ENCODE data around the gene C2CD3.
"Not testable (repeated sequence)": the region's sequence is repeated elsewhere in the genome, so short reads cannot be mapped to it uniquely, and the experiment has no call there.

The C2CD3 gene

GRCh38 chr11:74162681-74163467, 7.9 kb downstream of the C2CD3 start:
- DNase-seq: no peak

GRCh38 chr11:74159642-74160041, 11.2 kb downstream of the C2CD3 start:
- DNase-seq: no peak

- DNase-seq: no peak
These were observed 13.6 kb downstream of the C2CD3 start for GRCh38 chr11:74157169-74157568.

- no peak for DNase-seq
These were observed 16.1 kb downstream of the C2CD3 start for GRCh38 chr11:74154620-74155281.

- no peak for DNase-seq
These were observed 17.6 kb downstream of the C2CD3 start for GRCh38 chr11:74153224-74153623.

- DNase-seq: no peak
These were observed 23.4 kb downstream of the C2CD3 start for GRCh38 chr11:74147199-74147929.

GRCh38 chr11:74144592-74144991, 26.2 kb downstream of the C2CD3 start:
- DNase-seq: no peak

GRCh38 chr11:74142624-74143023, 28.2 kb downstream of the C2CD3 start:
- DNase-seq: no peak

GRCh38 chr11:74141908-74142307, 28.9 kb downstream of the C2CD3 start:
- no peak for DNase-seq

- DNase-seq: no peak
These were observed 29.5 kb downstream of the C2CD3 start for GRCh38 chr11:74141241-74141695.

- not testable (repeated sequence) for DNase-seq
These were observed 30.8 kb downstream of the C2CD3 start for GRCh38 chr11:74139919-74140431.

- no peak for DNase-seq
These were observed 31.5 kb downstream of the C2CD3 start for GRCh38 chr11:74139151-74139918.

- no peak for DNase-seq
These were observed 32.2 kb downstream of the C2CD3 start for GRCh38 chr11:74138572-74138971.

- no peak for DNase-seq
These were observed 32.8 kb downstream of the C2CD3 start for GRCh38 chr11:74138021-74138420.

GRCh38 chr11:74135127-74135840, 35.5 kb downstream of the C2CD3 start:
- no peak for DNase-seq

- DNase-seq: no peak
These were observed 36.1 kb downstream of the C2CD3 start for GRCh38 chr11:74134661-74135060.

- no peak for DNase-seq
These were observed 37.4 kb downstream of the C2CD3 start for GRCh38 chr11:74133436-74133835.

GRCh38 chr11:74132833-74133232, 38.0 kb downstream of the C2CD3 start:
- DNase-seq: no peak

GRCh38 chr11:74129121-74129520, 41.7 kb downstream of the C2CD3 start:
- not testable (repeated sequence) for DNase-seq

- DNase-seq: no peak
These were observed 47.8 kb downstream of the C2CD3 start for GRCh38 chr11:74123008-74123448.

GRCh38 chr11:74121804-74122203, 49.0 kb downstream of the C2CD3 start:
- no peak for DNase-seq
